GM23248 (cell line): ENCODE results near the gene DIRAS3. TPM values are rescaled to one million over a fixed set of nuclear protein-coding genes. Genes with fewer than 3 reads are reported as not detected.

ENCODE experiments used
- DNase-seq: peaks from one replicate; pipeline ENCODE4 v3.0.0-alpha.2; 2015
- H2AFZ ChIP-seq: fragments of 200-600 bp; sonication (generic); 2 replicates; pipeline ENCODE4 v1.6.1; 2016; ENCODE audit warnings: antibody characterized with exemption
- H3F3A ChIP-seq: fragments of 200-600 bp; sonication (generic); 2 replicates; pipeline ENCODE4 v1.6.1; 2016; ENCODE audit warnings: mild to moderate bottlenecking, antibody characterized with exemption, mixed run types; ENCODE audit not compliant: insufficient read depth
- H3K27ac ChIP-seq: fragments of 200-600 bp; sonication (generic); 2 replicates; pipeline ENCODE4 v1.5.1; 2016; ENCODE audit warnings: mild to moderate bottlenecking
- H3K27me3 ChIP-seq: fragments of 200-600 bp; sonication (generic); replicated peaks from 2 replicates; pipeline ENCODE4 v1.6.1; 2016; ENCODE audit warnings: mild to moderate bottlenecking; ENCODE audit not compliant: insufficient read depth
- H3K36me3 ChIP-seq: fragments of 200-600 bp; sonication (generic); 2 replicates; pipeline ENCODE4 v1.6.1; 2016; ENCODE audit warnings: low read depth, mild to moderate bottlenecking
- H3K4me1 ChIP-seq: fragments of 200-600 bp; sonication (generic); 2 replicates; pipeline ENCODE4 v1.6.1; 2016; ENCODE audit warnings: mild to moderate bottlenecking; ENCODE audit not compliant: insufficient read depth
- H3K4me2 ChIP-seq: fragments of 200-600 bp; sonication (generic); one replicate; pipeline ENCODE4 v1.6.1; 2016; ENCODE audit warnings: mild to moderate bottlenecking; ENCODE audit not compliant: unreplicated experiment
- H3K4me3 ChIP-seq: fragments of 200-600 bp; sonication (generic); 2 replicates; pipeline ENCODE4 v1.5.1; 2016; ENCODE audit warnings: mild to moderate bottlenecking
- H3K79me2 ChIP-seq: fragments of 200-600 bp; sonication (generic); 2 replicates; pipeline ENCODE4 v1.6.1; 2016; ENCODE audit warnings: mild to moderate bottlenecking; ENCODE audit not compliant: insufficient read depth
- H3K9ac ChIP-seq: fragments of 200-600 bp; sonication (generic); 2 replicates; pipeline ENCODE4 v1.6.1; 2016; ENCODE audit warnings: mild to moderate bottlenecking
- H3K9me2 ChIP-seq: fragments of 200-600 bp; sonication (generic); 2 replicates; pipeline ENCODE4 v1.6.1; 2016; ENCODE audit warnings: mixed run types, mild to moderate bottlenecking, moderate library complexity; ENCODE audit not compliant: insufficient read depth
- H3K9me3 ChIP-seq: fragments of 200-600 bp; sonication (generic); one replicate; pipeline ENCODE4 v1.6.1; 2017; ENCODE audit warnings: low read depth
- H4K20me1 ChIP-seq: fragments of 200-600 bp; sonication (generic); 2 replicates; pipeline ENCODE4 v1.6.0; 2016; ENCODE audit not compliant: insufficient read depth
- EZH2 ChIP-seq: fragments of 200-600 bp; sonication (generic); IDR thresholded peaks from 2 replicates; pipeline ENCODE4 v1.6.1; 2018; ENCODE audit warnings: antibody characterized with exemption, mild to moderate bottlenecking; ENCODE audit not compliant: insufficient read depth, poor library complexity, severe bottlenecking
- EZH2phosphoT487 ChIP-seq: fragments of 200-600 bp; sonication (generic); IDR thresholded peaks from 2 replicates; pipeline ENCODE4 v1.6.1; 2018; ENCODE audit warnings: antibody characterized with exemption, moderate library complexity, mild to moderate bottlenecking, low read depth; ENCODE audit not compliant: insufficient read depth
- WGBS, 2 experiments: methylation state at CpG; one replicate each; pipeline ENCODE4 v1.1.6; 2015 to 2017; ENCODE audit warnings: low lambda C conversion rate in 2 of 2, low coverage in 1 of 2; ENCODE audit errors: missing lambda C conversion rate in 2 of 2; 5-methylcytosine and 5-hydroxymethylcytosine counted together
- in situ Hi-C: fragments of 300-500 bp; cut with MboI; formaldehyde crosslinking; loops from 2 replicates; pipeline ENCODE4 v1.15.0; 2020
- polyA plus RNA-seq: library from polyadenylated mRNA; unstranded; fragments of >200 nt; fragmentation: Nextera tagmentation; extraction: Ambion mirVana; gene quantifications from 2 replicates; pipeline ENCODE4 v1.2.1, GENCODE V29; 2016
- total RNA-seq: library from RNA; depleted of rRNA; stranded (reverse); fragments of >200 nt; shearing (Covaris generic); gene quantifications from 2 replicates; pipeline ENCODE4 v1.2.3, GENCODE V29; 2014; rRNA removed

DIRAS3 gene, protein sequence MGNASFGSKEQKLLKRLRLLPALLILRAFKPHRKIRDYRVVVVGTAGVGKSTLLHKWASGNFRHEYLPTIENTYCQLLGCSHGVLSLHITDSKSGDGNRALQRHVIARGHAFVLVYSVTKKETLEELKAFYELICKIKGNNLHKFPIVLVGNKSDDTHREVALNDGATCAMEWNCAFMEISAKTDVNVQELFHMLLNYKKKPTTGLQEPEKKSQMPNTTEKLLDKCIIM
- total RNA-seq (4.8 and 12.1 TPM in 2 replicates), polyA plus RNA-seq (13.3 and 18.5 TPM in 2 replicates)

DNA sequence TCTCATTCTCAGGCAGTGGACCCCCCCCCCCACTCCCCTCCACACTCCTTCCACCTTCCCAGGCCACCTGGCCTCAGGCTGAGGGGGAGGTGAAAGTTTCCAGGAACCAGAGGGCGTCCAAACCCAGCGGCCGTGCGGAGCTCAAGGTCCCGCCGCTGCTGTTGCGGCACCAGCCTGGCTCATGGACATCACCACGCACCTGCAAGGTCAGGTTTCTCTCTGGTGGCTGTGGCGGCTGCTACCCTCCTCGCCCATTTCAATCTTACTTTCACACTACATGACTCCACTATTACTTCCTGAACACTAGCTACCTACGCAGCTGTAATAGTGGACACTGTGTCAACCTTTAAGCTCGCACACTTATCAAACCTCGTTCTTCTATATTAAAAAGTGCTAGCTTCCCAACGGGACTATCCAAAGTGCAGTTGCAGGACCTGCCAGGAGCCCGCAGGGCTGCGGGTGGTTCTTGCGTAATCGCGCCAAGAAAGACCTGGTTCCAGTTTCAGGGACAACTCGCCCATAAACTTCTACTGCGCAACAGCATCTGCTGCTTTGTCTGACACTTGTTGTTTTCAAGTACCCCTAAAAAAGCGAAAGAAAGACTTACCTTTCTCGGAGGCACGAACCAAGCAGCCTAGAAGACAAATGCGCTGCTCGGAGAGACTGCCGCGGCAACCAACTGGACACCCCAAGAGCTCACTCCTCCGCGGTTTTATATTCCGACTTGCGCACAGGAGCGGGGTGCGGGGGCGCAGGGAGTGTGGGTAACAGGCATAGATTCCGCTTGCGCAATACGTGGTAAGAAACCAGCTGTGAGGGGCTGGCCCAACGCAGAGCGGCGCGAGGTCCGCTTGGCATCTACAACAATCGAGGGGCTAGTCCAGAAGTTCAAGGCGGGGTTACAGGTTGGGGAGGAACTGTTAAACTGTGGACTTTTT, at the start of gene DIRAS3:
Gene DIRAS3 (minus strand): TSS at position 687 of the 938 bp plus-strand sequence. CDS start 3,330 bp downstream, outside the sequence.
- Histone ChIP-seq H3K9me3 (no peaks in the 10 kb centered on the region), H3K27me3 (no peaks in the 10 kb centered on the region)

DNA sequence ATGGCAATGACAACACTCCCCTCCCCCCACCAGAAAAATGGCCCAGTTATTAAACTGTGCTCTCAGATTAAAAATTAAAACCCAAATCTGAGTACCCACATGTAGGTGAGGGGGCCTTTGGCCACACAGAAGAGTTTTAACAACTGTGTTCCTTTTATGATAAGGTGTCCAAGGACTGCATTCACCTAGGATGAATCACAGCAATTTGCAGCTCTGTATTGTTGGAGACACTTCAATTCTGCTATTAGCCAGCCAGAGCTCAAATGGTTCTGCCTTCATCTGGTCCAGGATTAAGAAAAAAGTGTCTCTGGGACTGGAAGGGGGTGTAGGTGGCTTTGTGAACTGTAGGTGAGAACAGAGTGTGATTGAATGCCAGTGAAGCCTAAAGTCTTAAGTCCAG, 43.3 kb upstream of the DIRAS3 start:
- Histone ChIP-seq H3K27me3 (no peaks in the 10 kb centered on the region), H3K4me1 (peaks cover 7% of the 10 kb centered on the region; the same call in 1 of the 2 replicates), H3K79me2 (no peaks in the 10 kb centered on the region), H3K9ac (no peak overlapping the region), H3K36me3 (no peaks in the 10 kb centered on the region), H2AFZ (no peak overlapping the region), H3K9me2 (no peaks in the 10 kb centered on the region), H3F3A (no peaks in the 10 kb centered on the region), H3K27ac (no peak overlapping the region), H3K4me2 (no peak overlapping the region), H4K20me1 (no peaks in the 10 kb centered on the region), H3K4me3 (no peak overlapping the region), H3K9me3 (no peaks in the 10 kb centered on the region)
- in situ Hi-C loops = no loop called here
- no peak for TF ChIP-seq EZH2
- TF ChIP-seq EZH2phosphoT487 = no peak
- DNase-seq = peak; percentile 58

More for the DNA sequence above, at the start of gene DIRAS3:
- DNase-seq = peak; percentile 78
- Histone ChIP-seq H3K9ac (peak within 1 kb of the TSS; percentile 73), H3K36me3 (no peaks in the 10 kb centered on the region), H3K4me2 (peak within 1 kb of the TSS; percentile 71), H3K27ac (no peak within 1 kb of the TSS), H3K4me1 (no peaks in the 10 kb centered on the region), H3K9me2 (no peaks in the 10 kb centered on the region), H3K4me3 (peak within 1 kb of the TSS; percentile 74), H2AFZ (peak within 1 kb of the TSS; percentile 82), H4K20me1 (no peaks in the 10 kb centered on the region), H3K79me2 (no peaks in the 10 kb centered on the region), H3F3A (no peaks in the 10 kb centered on the region)
- no peak for TF ChIP-seq EZH2phosphoT487
- TF ChIP-seq EZH2 = no peak
- 52 to 57% methylated on average over 45 of the region's 45 CpGs for WGBS, 2 experiments
- in situ Hi-C loops = no loop called here

GRCh38 chr1:68087184-68087583, 36.8 kb upstream of the DIRAS3 start:
- Histone ChIP-seq H3K4me1 (peaks cover 8% of the 10 kb centered on the region; the same call in 1 of the 2 replicates), H3K79me2 (no peaks in the 10 kb centered on the region), H4K20me1 (no peaks in the 10 kb centered on the region), H3K4me2 (peak overlapping the region; percentile 20), H3K27me3 (no peaks in the 10 kb centered on the region), H3K9ac (no peak overlapping the region), H3K9me2 (no peaks in the 10 kb centered on the region), H3K4me3 (no peak overlapping the region), H3K9me3 (no peaks in the 10 kb centered on the region), H2AFZ (0 out of 2 replicates have a peak overlapping the region, but pooled peaks have one; percentile 7), H3K36me3 (no peaks in the 10 kb centered on the region), H3F3A (no peaks in the 10 kb centered on the region), H3K27ac (no peak overlapping the region)
- DNase-seq = peak; percentile 80
- 35 to 41% methylated on average over 4 of the region's 4 CpGs for WGBS, 2 experiments
- in situ Hi-C loops = no loop called here
- TF ChIP-seq EZH2 = no peak
- no peak for TF ChIP-seq EZH2phosphoT487

GRCh38 chr1:68085752-68086151, 35.3 kb upstream of the DIRAS3 start:
- H3F3A ChIP-seq = no peaks in the 10 kb centered on the region
- no peaks in the 10 kb centered on the region for H3K36me3 ChIP-seq
- no peak overlapping the region for H2AFZ ChIP-seq
- H3K4me1 ChIP-seq = peaks cover 18% of the 10 kb centered on the region; the same call in 1 of the 2 replicates
- no peak overlapping the region for H3K4me3 ChIP-seq
- H3K4me2 ChIP-seq = no peak overlapping the region
- H3K9ac ChIP-seq = no peak overlapping the region
- no peaks in the 10 kb centered on the region for H3K9me2 ChIP-seq
- no peak overlapping the region for H3K27ac ChIP-seq
- no peaks in the 10 kb centered on the region for H4K20me1 ChIP-seq
- TF ChIP-seq EZH2phosphoT487 (no peak), EZH2 (no peak)
- no peaks in the 10 kb centered on the region for H3K9me3 ChIP-seq
- DNase-seq = no peak
- no peaks in the 10 kb centered on the region for H3K27me3 ChIP-seq
- in situ Hi-C loops = no loop called here
- WGBS, 2 experiments = 76 to 80% methylated on average over 1 of the region's 1 CpG
- H3K79me2 ChIP-seq = no peaks in the 10 kb centered on the region
